ENCODE data around the gene GABRR3.

GRCh38 chr3:97958796-97959195, 76.3 kb downstream of the GABRR3 start:
- TF ChIP-seq, protein P1, sequence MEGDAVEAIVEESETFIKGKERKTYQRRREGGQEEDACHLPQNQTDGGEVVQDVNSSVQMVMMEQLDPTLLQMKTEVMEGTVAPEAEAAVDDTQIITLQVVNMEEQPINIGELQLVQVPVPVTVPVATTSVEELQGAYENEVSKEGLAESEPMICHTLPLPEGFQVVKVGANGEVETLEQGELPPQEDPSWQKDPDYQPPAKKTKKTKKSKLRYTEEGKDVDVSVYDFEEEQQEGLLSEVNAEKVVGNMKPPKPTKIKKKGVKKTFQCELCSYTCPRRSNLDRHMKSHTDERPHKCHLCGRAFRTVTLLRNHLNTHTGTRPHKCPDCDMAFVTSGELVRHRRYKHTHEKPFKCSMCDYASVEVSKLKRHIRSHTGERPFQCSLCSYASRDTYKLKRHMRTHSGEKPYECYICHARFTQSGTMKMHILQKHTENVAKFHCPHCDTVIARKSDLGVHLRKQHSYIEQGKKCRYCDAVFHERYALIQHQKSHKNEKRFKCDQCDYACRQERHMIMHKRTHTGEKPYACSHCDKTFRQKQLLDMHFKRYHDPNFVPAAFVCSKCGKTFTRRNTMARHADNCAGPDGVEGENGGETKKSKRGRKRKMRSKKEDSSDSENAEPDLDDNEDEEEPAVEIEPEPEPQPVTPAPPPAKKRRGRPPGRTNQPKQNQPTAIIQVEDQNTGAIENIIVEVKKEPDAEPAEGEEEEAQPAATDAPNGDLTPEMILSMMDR (IDR thresholded peaks at IDR 0.05), result no peak
- TF ChIP-seq ZFX (IDR thresholded peaks at IDR 0.05; ENCODE audit: borderline replicate concordance), result no peak
